Esophagus squamous epithelium (tissue), 5 donors: ENCODE measurements around the gene KDM4C. TPM values are rescaled to one million over a fixed set of nuclear protein-coding genes. Genes with fewer than 3 reads are reported as not detected.

Experiments
- DNase-seq: peaks from one replicate; lab custom pipeline; 2025; lab: John Stamatoyannopoulos, UW
- H3K27ac ChIP-seq, 4 donors: fragments of 200-600 bp; sonication (generic); one replicate each; pipeline ENCODE4 v1.5.1; 2016 to 2019; ENCODE audit warnings: mild to moderate bottlenecking in 1 of 4
- H3K27me3 ChIP-seq, 4 donors: fragments of 200-600 bp; sonication (generic); 1 replicate in 3 of 4; 2 replicates in 1 of 4; pipeline versions ENCODE4 v1.5.1 to v1.6.0; 2017 to 2021; ENCODE audit warnings: antibody characterized with exemption in 1 of 4
- H3K36me3 ChIP-seq, 3 donors: fragments of 200-600 bp; sonication (generic); one replicate each; pipeline ENCODE4 v1.5.1; 2016 to 2019
- H3K4me1 ChIP-seq, 3 donors: fragments of 200-600 bp; sonication (generic); one replicate each; pipeline ENCODE4 v1.5.1; 2017 to 2019
- H3K4me3 ChIP-seq, 4 donors: fragments of 200-600 bp; sonication (generic); 1 replicate in 3 of 4; 2 replicates in 1 of 4; pipeline ENCODE4 v1.5.1; 2016 to 2019; ENCODE audit warnings: mild to moderate bottlenecking in 2 of 4, moderate library complexity in 1 of 4
- H3K9me3 ChIP-seq, 3 donors: fragments of 200-600 bp; sonication (generic); one replicate each; pipeline ENCODE4 v1.5.1; 2016 to 2019
- CTCF ChIP-seq, 6 experiments: fragments of 450-650 bp in 4 of 6; fragments of 200-600 bp in 2 of 6; sonication (generic) in 2 of 6; IDR thresholded peaks; one replicate each; pipeline ENCODE4 v1.5.1; 2016 to 2019; ENCODE audit warnings: antibody characterized with exemption in 6 of 6, mild to moderate bottlenecking in 4 of 6, moderate library complexity in 4 of 6
- POLR2A ChIP-seq, 4 donors: fragments of 450-650 bp; IDR thresholded peaks; one replicate each; pipeline ENCODE4 v1.6.1; 2017; ENCODE audit warnings: antibody characterized with exemption in 4 of 4, mild to moderate bottlenecking in 4 of 4, moderate library complexity in 3 of 4
- whole genome bisulfite sequencing, 2 donors: methylation state at CpG; one replicate each; pipeline ENCODE4 v1.1.5; 2018; 5-methylcytosine and 5-hydroxymethylcytosine counted together
- intact Hi-C: fragments of 100-400 bp; cut with DNase I; formaldehyde crosslinking; loops from one replicate; pipeline ENCODE4 v1.15.0; 2022
- total RNA-seq, 4 donors: library from RNA; depleted of rRNA; stranded (reverse); fragments of >200 nt; gene quantifications; one replicate each; pipeline ENCODE4 v1.1.0, GENCODE V29; 2016
- donor health status: DM: yes; HTN: yes; CAD: no.

The KDM4C gene
- total RNA-seq, 4 donors from 2014 or later = 12.5 to 43.9 (median 22.9) TPM

DNA sequence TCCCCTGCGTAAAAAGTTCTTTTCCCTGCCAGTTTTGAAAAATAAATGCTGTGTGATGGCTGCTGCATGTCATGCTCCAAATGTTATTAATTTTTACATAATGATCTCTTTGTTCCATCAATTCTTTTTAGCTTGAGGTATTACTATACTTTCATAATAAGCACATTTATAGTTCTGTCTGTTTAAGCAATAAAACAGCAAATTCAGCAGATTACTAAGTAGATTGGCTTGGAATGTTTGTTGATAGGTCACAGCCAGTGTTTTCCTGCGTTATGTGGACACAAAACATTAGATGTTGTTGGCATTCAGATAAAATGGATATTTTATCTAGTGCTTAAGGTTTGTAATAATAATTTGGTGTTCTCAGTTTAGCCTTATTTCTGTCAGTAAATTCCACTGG lies 242.0 kb downstream of the KDM4C start:
- 89 to 90% methylated on average over 2 of the region's 2 CpGs for WGBS, 2 donors
- no peak for DNase-seq

DNA sequence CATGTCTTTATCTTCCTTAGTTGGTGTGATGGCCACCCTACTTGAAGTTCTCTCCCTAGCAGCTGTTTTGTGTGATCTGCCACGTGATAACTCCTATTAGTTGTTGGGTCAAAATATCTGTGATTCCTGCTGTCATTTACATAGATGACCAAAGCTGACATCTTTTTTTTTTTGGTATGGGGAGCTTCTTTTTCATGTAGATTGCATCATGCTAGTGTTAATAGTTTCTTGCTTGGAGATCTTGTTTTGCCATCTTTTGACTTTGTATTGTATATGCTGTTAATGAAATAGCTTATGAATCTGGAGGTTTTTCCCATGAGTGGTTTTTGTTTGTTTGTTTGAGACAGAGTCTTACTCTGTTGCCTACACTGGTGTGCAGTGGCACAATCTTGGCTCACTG lies 243.8 kb downstream of the KDM4C start:
- no peak overlapping the region for H3K4me3 ChIP-seq
- no peaks in the 10 kb centered on the region for H3K4me1 ChIP-seq
- H3K36me3 ChIP-seq = peaks cover 0 to 45% (median 0%) of the 10 kb centered on the region in 3 donors
- 100% methylated on average over 1 of the region's 1 CpG for WGBS, 2 donors
- no peaks in the 10 kb centered on the region for H3K9me3 ChIP-seq
- TF ChIP-seq POLR2A (IDR thresholded peaks at IDR 0.05) (no peak), CTCF (IDR thresholded peaks at IDR 0.05) (no peak)
- H3K27ac ChIP-seq = no peak overlapping the region
- no peak for DNase-seq
- no peaks in the 10 kb centered on the region for H3K27me3 ChIP-seq
- intact Hi-C loops = no loop called here

More for the DNA sequence above, 242.0 kb downstream of the KDM4C start:
- TF ChIP-seq CTCF (IDR thresholded peaks at IDR 0.05) (no peak), POLR2A (IDR thresholded peaks at IDR 0.05) (no peak)
- Histone ChIP-seq H3K27me3 (no peaks in the 10 kb centered on the region), H3K27ac (no peak overlapping the region), H3K36me3 (peaks cover 0 to 59% (median 0%) of the 10 kb centered on the region in 3 donors), H3K4me1 (no peaks in the 10 kb centered on the region), H3K9me3 (no peaks in the 10 kb centered on the region), H3K4me3 (no peak overlapping the region)
- intact Hi-C loops = no loop called here

DNA sequence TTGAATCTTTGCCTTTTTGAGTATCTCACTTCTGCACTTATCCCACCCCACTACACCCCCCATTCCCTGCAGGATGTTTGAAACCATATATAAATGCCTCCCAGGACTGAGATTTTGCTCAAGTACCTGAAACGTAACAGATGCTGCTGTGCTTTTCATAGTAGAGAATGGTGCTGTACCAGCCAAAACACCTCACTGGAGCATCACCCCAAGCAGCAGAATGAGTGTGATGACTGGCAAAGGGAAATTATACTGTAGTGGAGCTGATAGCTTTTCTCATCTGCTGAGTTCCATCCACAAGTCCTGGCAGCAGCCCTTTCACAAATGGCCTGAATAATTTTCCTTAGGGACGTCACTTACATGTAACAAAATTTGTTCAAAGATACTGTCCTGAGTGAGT lies 246.1 kb downstream of the KDM4C start:
- Histone ChIP-seq H3K27me3 (no peaks in the 10 kb centered on the region), H3K9me3 (no peaks in the 10 kb centered on the region), H3K27ac (no peak overlapping the region), H3K36me3 (peaks cover 0 to 47% (median 8%) of the 10 kb centered on the region in 3 donors), H3K4me1 (no peaks in the 10 kb centered on the region), H3K4me3 (no peak overlapping the region)
- intact Hi-C loops = no loop called here
- 85 to 93% methylated on average over 2 of the region's 2 CpGs for WGBS, 2 donors
- DNase-seq = no peak
- TF ChIP-seq POLR2A (IDR thresholded peaks at IDR 0.05) (no peak), CTCF (IDR thresholded peaks at IDR 0.05) (no peak)

DNA sequence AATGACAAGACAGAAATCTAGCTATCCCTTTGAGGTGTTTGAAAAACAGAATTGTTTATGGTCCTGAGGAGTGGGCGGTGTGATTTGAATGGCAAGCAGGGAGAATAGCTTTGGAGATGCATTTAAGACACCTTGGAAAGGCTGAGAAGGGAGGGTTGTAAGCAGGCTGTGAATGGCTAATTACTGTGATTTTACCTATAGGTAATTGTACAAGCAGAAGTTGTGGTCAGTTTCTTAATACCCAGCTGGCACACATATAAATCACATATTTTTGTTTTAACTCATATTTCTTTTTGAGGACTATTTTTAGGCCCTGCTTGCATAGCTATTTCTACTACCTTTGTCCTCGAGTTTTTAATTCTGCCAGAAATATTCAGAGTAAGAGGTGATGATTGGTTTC lies 248.6 kb downstream of the KDM4C start:
- no peak for DNase-seq
- 79 to 84% methylated on average over 2 of the region's 2 CpGs for WGBS, 2 donors
- Histone ChIP-seq H3K4me1 (no peaks in the 10 kb centered on the region), H3K27ac (no peak overlapping the region), H3K27me3 (no peaks in the 10 kb centered on the region), H3K36me3 (peaks cover 0 to 55% (median 11%) of the 10 kb centered on the region in 3 donors), H3K4me3 (no peak overlapping the region), H3K9me3 (no peaks in the 10 kb centered on the region)
- intact Hi-C loops = no loop called here
- TF ChIP-seq CTCF (IDR thresholded peaks at IDR 0.05) (no peak), POLR2A (IDR thresholded peaks at IDR 0.05) (no peak)

DNA sequence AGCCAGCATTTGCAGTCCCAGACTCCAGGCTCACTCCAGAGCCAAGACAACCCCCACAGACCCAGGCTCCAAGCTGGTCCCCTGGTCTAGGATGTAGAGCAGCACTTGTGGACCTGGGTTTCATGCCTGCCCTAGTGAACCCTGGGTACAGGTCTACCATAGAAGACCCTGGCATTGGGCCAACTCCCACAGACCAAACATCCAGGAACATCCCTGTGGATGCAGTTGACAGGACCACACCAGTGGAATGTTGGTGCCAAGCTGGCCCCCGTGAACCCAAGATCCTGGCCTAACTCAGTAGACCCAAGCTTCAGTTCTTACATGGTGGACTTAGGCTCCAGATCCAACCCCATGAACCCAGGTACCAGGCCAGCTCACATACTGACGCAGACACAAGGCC lies 250.6 kb downstream of the KDM4C start:
- no peaks in the 10 kb centered on the region for H3K9me3 ChIP-seq
- 100% methylated on average over 1 of the region's 2 CpGs; no CpG with 5 or more reads in 1 of the 2 donors for WGBS, 2 donors

More for the DNA sequence above, 250.6 kb downstream of the KDM4C start:
- H3K27ac ChIP-seq = no peak overlapping the region
- no peaks in the 10 kb centered on the region for H3K4me1 ChIP-seq
- no peak for TF ChIP-seq CTCF (IDR thresholded peaks at IDR 0.05)
- no peak for TF ChIP-seq POLR2A (IDR thresholded peaks at IDR 0.05)
- H3K4me3 ChIP-seq = no peak overlapping the region
- peaks cover 0 to 58% (median 11%) of the 10 kb centered on the region in 3 donors for H3K36me3 ChIP-seq
- H3K27me3 ChIP-seq = no peaks in the 10 kb centered on the region
- intact Hi-C loops = no loop called here
- DNase-seq = no peak
